Measurements from ENCODE around the gene DMTF1.

DMTF1 gene

DNA sequence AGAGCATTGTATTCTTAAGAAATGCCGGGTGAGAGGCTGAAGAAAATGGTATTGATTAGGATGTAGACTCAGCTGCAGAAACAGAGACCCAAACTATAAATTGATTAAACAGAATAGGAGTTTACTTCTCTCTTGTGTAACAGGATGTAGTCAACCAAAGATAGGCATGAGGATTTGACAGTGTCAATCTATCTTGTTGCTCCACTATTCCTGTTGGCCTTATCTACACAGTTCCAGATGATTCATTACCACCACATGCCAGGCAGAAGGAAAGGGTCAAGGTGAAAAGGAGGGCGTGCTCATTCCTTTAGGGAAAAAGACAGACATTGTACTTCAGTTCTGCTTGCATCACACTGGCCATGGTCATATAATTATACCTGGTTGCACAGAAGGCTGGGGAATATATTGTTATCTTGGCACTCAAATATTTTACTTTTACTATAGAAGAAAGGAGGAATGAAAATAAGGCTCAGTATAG lies 11.9 kb upstream of the DMTF1 start:
- H4K91ac ChIP-seq (ENCODE audit: low read length), result no peak overlapping the region
- no peaks in the 10 kb centered on the region for H3K9me3 ChIP-seq (ENCODE audit: control insufficient read depth, low read length)
- H4K8ac ChIP-seq (ENCODE audit: low read length), result no peak overlapping the region
- WGBS, result 75% methylated on average over 1 of the region's 2 CpGs
- no peak for DNase-seq
- H3K27ac ChIP-seq (ENCODE audit: low read length, poor library complexity, severe bottlenecking), result no peak overlapping the region
- no peak overlapping the region for H2BK12ac ChIP-seq (ENCODE audit: low read length in 2 of 2)
- H3K4me1 ChIP-seq (ENCODE audit: control insufficient read depth, insufficient read depth, low read depth, low read length), result no peaks in the 10 kb centered on the region
- H3K18ac ChIP-seq (ENCODE audit: low read depth in 1 of 2, low read length in 2 of 2), result no peak overlapping the region
- no peak overlapping the region for H3K23ac ChIP-seq (ENCODE audit: low read length in 2 of 2)
- H2AFZ ChIP-seq (ENCODE audit: low read depth, low read length), result no peak overlapping the region
- H2BK15ac ChIP-seq (ENCODE audit: low read depth, poor library complexity, severe bottlenecking), result no peak overlapping the region
- H3K14ac ChIP-seq (ENCODE audit: low read length in 2 of 2), result no peak overlapping the region
- no peaks in the 10 kb centered on the region for H3K79me1 ChIP-seq (replicated peaks; ENCODE audit: low read length, poor library complexity, severe bottlenecking)
- no peak overlapping the region for H3K4me2 ChIP-seq (ENCODE audit: low read length, poor library complexity, severe bottlenecking)
- no peak overlapping the region for H2AK5ac ChIP-seq (ENCODE audit: low read length, severe bottlenecking)
- H3K4me3 ChIP-seq (ENCODE audit: insufficient read depth in 1 of 2, low read depth in 1 of 2, low read length in 2 of 2), result no peak overlapping the region
- H3K4ac ChIP-seq (ENCODE audit: low read depth in 1 of 2, low read length in 2 of 2), result no peak overlapping the region
- H2BK5ac ChIP-seq (ENCODE audit: low read depth, low read length, poor library complexity, severe bottlenecking), result no peak overlapping the region
- no peaks in the 10 kb centered on the region for H3K36me3 ChIP-seq (ENCODE audit: control insufficient read depth in 1 of 2, insufficient read depth in 2 of 2, low read depth in 1 of 2, low read length in 2 of 2)
- no peak overlapping the region for H2BK120ac ChIP-seq (ENCODE audit: low read depth, low read length)
- H3K9ac ChIP-seq (ENCODE audit: low read length), result no peak overlapping the region
- no peaks in the 10 kb centered on the region for H3K27me3 ChIP-seq (ENCODE audit: control insufficient read depth in 1 of 2, insufficient read depth in 1 of 2, low read length in 2 of 2)

DNA sequence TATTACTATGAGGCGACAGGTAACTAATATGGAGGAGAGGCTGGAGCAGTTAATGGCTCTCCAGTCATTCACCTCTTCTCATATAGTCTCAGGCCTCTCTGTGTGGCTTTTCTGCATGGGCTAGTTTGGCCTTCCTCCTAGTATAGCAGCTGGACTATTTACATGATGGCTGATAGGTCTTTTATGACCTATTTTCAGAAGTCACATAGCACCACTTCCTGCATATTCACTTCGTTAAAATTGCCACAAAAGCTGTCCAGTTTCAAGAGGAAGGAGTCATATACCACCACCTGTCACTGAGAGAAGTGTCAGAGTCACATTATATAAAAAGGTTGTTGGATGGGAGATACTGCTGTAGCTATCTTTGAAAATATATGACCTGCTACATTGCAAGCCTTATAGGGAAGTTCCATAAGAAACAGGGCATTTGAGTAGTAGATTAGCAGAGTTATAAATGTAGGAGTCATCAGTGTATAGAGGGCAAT lies 8.0 kb upstream of the DMTF1 start:
- H4K8ac ChIP-seq (ENCODE audit: low read length), result no peak overlapping the region
- no peak overlapping the region for H4K91ac ChIP-seq (ENCODE audit: low read length)
- H2BK15ac ChIP-seq (ENCODE audit: low read depth, poor library complexity, severe bottlenecking), result no peak overlapping the region
- no peaks in the 10 kb centered on the region for H3K4me1 ChIP-seq (ENCODE audit: control insufficient read depth, insufficient read depth, low read depth, low read length)
- no peak overlapping the region for H3K4me3 ChIP-seq (ENCODE audit: insufficient read depth in 1 of 2, low read depth in 1 of 2, low read length in 2 of 2)
- no peak overlapping the region for H2AK5ac ChIP-seq (ENCODE audit: low read length, severe bottlenecking)
- no peak overlapping the region for H2BK5ac ChIP-seq (ENCODE audit: low read depth, low read length, poor library complexity, severe bottlenecking)
- no peak overlapping the region for H3K18ac ChIP-seq (ENCODE audit: low read depth in 1 of 2, low read length in 2 of 2)
- no peak overlapping the region for H3K14ac ChIP-seq (ENCODE audit: low read length in 2 of 2)
- no peak overlapping the region for H3K4me2 ChIP-seq (ENCODE audit: low read length, poor library complexity, severe bottlenecking)
- no peak overlapping the region for H2BK12ac ChIP-seq (ENCODE audit: low read length in 2 of 2)
- 75% methylated on average over 2 of the region's 2 CpGs for WGBS
- no peak overlapping the region for H3K9ac ChIP-seq (ENCODE audit: low read length)
- no peak for DNase-seq
- H3K36me3 ChIP-seq (ENCODE audit: control insufficient read depth in 1 of 2, insufficient read depth in 2 of 2, low read depth in 1 of 2, low read length in 2 of 2), result no peaks in the 10 kb centered on the region
- H3K27ac ChIP-seq (ENCODE audit: low read length, poor library complexity, severe bottlenecking), result no peak overlapping the region
- H2BK120ac ChIP-seq (ENCODE audit: low read depth, low read length), result no peak overlapping the region
- H3K9me3 ChIP-seq (ENCODE audit: control insufficient read depth, low read length), result no peaks in the 10 kb centered on the region
- no peak overlapping the region for H3K4ac ChIP-seq (ENCODE audit: low read depth in 1 of 2, low read length in 2 of 2)
- no peaks in the 10 kb centered on the region for H3K27me3 ChIP-seq (ENCODE audit: control insufficient read depth in 1 of 2, insufficient read depth in 1 of 2, low read length in 2 of 2)
- no peak overlapping the region for H3K23ac ChIP-seq (ENCODE audit: low read length in 2 of 2)
- H2AFZ ChIP-seq (ENCODE audit: low read depth, low read length), result peak overlapping the region; percentile 18
- H3K79me1 ChIP-seq (replicated peaks; ENCODE audit: low read length, poor library complexity, severe bottlenecking), result no peaks in the 10 kb centered on the region

DNA sequence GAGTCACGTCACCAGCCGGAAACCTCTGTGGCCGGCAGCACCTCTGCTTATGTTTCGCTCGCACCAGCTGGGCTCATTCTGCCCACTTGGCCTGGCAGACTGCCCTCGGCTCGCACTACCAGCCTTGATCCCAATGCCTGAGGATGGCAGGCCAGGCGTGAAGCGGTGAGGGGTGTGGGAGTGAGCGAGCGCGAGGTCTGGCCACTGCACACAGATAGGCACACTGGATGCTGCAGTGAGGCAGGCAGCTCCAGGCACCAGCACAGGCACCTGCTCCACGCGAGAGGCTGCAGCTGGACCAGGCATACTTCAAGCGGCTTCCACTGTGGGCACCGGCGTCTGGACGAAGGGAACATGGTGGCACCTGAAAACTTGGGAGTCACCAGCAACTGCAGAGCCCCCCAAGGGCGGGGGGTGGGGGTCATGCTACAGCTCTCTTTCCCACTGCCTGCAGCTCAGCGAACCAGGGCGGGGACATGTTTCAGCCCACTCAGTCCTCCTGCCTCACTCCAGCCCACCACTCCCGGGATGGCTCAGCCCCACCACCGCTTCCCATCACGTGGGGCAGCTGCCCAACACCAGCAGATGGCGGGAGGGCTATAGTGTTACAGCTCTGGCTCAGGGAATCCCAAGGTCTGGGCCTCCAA lies 5.4 kb upstream of the DMTF1 start:
- no peak overlapping the region for H3K18ac ChIP-seq (ENCODE audit: low read depth in 1 of 2, low read length in 2 of 2)
- no peaks in the 10 kb centered on the region for H3K79me1 ChIP-seq (replicated peaks; ENCODE audit: low read length, poor library complexity, severe bottlenecking)
- no peak overlapping the region for H2BK5ac ChIP-seq (ENCODE audit: low read depth, low read length, poor library complexity, severe bottlenecking)
- H3K27ac ChIP-seq (ENCODE audit: low read length, poor library complexity, severe bottlenecking), result no peak overlapping the region
- H3K4ac ChIP-seq (ENCODE audit: low read depth in 1 of 2, low read length in 2 of 2), result no peak overlapping the region
- 87% methylated on average over 25 of the region's 25 CpGs for WGBS
- no peak overlapping the region for H2BK120ac ChIP-seq (ENCODE audit: low read depth, low read length)
- H2AFZ ChIP-seq (ENCODE audit: low read depth, low read length), result no peak overlapping the region
- no peak overlapping the region for H3K23ac ChIP-seq (ENCODE audit: low read length in 2 of 2)
- peak overlapping the region in 1 of 2 experiments; percentile 26 for H3K14ac ChIP-seq (ENCODE audit: low read length in 2 of 2)
- peak overlapping the region; percentile 8 for H4K91ac ChIP-seq (ENCODE audit: low read length)
- H3K4me2 ChIP-seq (ENCODE audit: low read length, poor library complexity, severe bottlenecking), result no peak overlapping the region
- no peaks in the 10 kb centered on the region for H3K4me1 ChIP-seq (ENCODE audit: control insufficient read depth, insufficient read depth, low read depth, low read length)
- H2AK5ac ChIP-seq (ENCODE audit: low read length, severe bottlenecking), result no peak overlapping the region
- H4K8ac ChIP-seq (ENCODE audit: low read length), result no peak overlapping the region
- no peak for DNase-seq
- no peaks in the 10 kb centered on the region for H3K36me3 ChIP-seq (ENCODE audit: control insufficient read depth in 1 of 2, insufficient read depth in 2 of 2, low read depth in 1 of 2, low read length in 2 of 2)
- no peak overlapping the region for H3K9ac ChIP-seq (ENCODE audit: low read length)
- H2BK12ac ChIP-seq (ENCODE audit: low read length in 2 of 2), result peak overlapping the region in 1 of 2 experiments; percentile 29
- no peaks in the 10 kb centered on the region for H3K9me3 ChIP-seq (ENCODE audit: control insufficient read depth, low read length)
- H2BK15ac ChIP-seq (ENCODE audit: low read depth, poor library complexity, severe bottlenecking), result no peak overlapping the region
- H3K27me3 ChIP-seq (ENCODE audit: control insufficient read depth in 1 of 2, insufficient read depth in 1 of 2, low read length in 2 of 2), result no peaks in the 10 kb centered on the region
- no peak overlapping the region for H3K4me3 ChIP-seq (ENCODE audit: insufficient read depth in 1 of 2, low read depth in 1 of 2, low read length in 2 of 2)

DNA sequence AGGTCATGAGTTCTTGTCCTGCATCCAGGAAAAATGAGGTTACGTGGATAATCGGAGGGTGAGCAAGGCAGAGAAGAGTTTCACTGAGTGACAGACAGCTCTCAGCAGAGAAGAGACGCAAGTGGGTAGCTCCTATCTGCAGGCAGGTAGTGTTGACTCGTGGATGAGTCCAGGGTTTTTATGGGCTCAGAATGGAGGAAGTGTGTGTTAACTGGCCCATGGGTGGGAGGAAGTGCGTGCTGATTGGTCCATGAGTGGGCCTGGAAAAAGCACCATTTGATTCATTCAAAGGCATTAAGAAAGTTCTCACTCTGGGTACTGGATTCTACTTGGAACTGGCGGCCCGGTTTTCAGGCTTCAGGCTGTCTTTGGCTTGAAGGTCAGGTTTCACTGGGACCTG lies 4.8 kb upstream of the DMTF1 start:
- no peaks in the 10 kb centered on the region for H3K27me3 ChIP-seq (ENCODE audit: control insufficient read depth in 1 of 2, insufficient read depth in 1 of 2, low read length in 2 of 2)
- no peak overlapping the region for H2BK12ac ChIP-seq (ENCODE audit: low read length in 2 of 2)
- no peak overlapping the region for H2BK5ac ChIP-seq (ENCODE audit: low read depth, low read length, poor library complexity, severe bottlenecking)
- H3K9ac ChIP-seq (ENCODE audit: low read length), result no peak overlapping the region
- WGBS, result 88% methylated on average over 7 of the region's 7 CpGs
- no peaks in the 10 kb centered on the region for H3K9me3 ChIP-seq (ENCODE audit: control insufficient read depth, low read length)
- no peak overlapping the region for H3K27ac ChIP-seq (ENCODE audit: low read length, poor library complexity, severe bottlenecking)
- H3K4me1 ChIP-seq (ENCODE audit: control insufficient read depth, insufficient read depth, low read depth, low read length), result no peaks in the 10 kb centered on the region
- H3K4ac ChIP-seq (ENCODE audit: low read depth in 1 of 2, low read length in 2 of 2), result no peak overlapping the region
- H3K36me3 ChIP-seq (ENCODE audit: control insufficient read depth in 1 of 2, insufficient read depth in 2 of 2, low read depth in 1 of 2, low read length in 2 of 2), result no peaks in the 10 kb centered on the region
- H3K4me3 ChIP-seq (ENCODE audit: insufficient read depth in 1 of 2, low read depth in 1 of 2, low read length in 2 of 2), result no peak overlapping the region
- no peaks in the 10 kb centered on the region for H3K79me1 ChIP-seq (replicated peaks; ENCODE audit: low read length, poor library complexity, severe bottlenecking)
- no peak overlapping the region for H4K91ac ChIP-seq (ENCODE audit: low read length)
- no peak overlapping the region for H2AK5ac ChIP-seq (ENCODE audit: low read length, severe bottlenecking)
- H2AFZ ChIP-seq (ENCODE audit: low read depth, low read length), result peak overlapping the region; percentile 62
- H3K18ac ChIP-seq (ENCODE audit: low read depth in 1 of 2, low read length in 2 of 2), result no peak overlapping the region
- no peak overlapping the region for H2BK15ac ChIP-seq (ENCODE audit: low read depth, poor library complexity, severe bottlenecking)
- H3K14ac ChIP-seq (ENCODE audit: low read length in 2 of 2), result no peak overlapping the region
- DNase-seq, result no peak
- no peak overlapping the region for H4K8ac ChIP-seq (ENCODE audit: low read length)
- H2BK120ac ChIP-seq (ENCODE audit: low read depth, low read length), result no peak overlapping the region
- H3K23ac ChIP-seq (ENCODE audit: low read length in 2 of 2), result no peak overlapping the region
- H3K4me2 ChIP-seq (ENCODE audit: low read length, poor library complexity, severe bottlenecking), result no peak overlapping the region

All from mesenchymal stem cell (in vitro differentiated cells and primary cell).